OCI-LY3 (cell line): ENCODE data around the gene DPYD.

Experiments used
- CTCF ChIP-seq: fragments of 200-600, 300-600 bp; sonication (generic); IDR thresholded peaks from 2 replicates; pipeline ENCODE4 v1.5.1; 2014; ENCODE audit warnings: antibody characterized with exemption, low read length, low read depth
- EZH2phosphoT487 ChIP-seq: fragments of 200-600 bp; shearing (Covaris generic); IDR thresholded peaks from 2 replicates; pipeline ENCODE4 v1.6.1; 2018; ENCODE audit warnings: antibody characterized with exemption, mixed run types, low read depth

DNA sequence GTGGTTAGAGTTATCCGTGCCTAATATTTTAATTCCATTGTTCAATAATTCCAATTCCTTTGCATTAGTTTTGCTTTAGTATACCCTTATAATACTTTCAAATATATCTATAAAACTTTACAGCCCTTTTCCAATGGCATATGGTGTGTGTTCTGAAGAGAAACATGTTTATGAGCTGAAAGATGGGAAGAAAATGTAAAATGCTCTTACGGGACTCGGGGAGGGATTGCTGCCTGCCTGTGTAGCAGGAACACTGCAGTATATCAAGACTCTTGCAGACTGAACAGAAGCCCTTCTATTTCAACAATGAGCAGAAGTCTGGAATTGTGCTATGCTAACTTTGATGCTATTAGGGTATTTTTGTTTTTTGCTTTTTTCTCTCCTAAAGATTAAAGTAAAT is 792.4 kb downstream of the DPYD start:
- TF ChIP-seq CTCF = no peak
- no peak for TF ChIP-seq EZH2phosphoT487
